NCI-H1048 (cell line): ENCODE data around the gene DRICH1.
"Not testable (repeated sequence)": the region's sequence is repeated elsewhere in the genome, so short reads cannot be mapped to it uniquely, and the experiment has no call there.

Experiments
- DNase-seq: peaks from one replicate; lab custom pipeline; 2025; lab: John Stamatoyannopoulos, UW

DRICH1 gene, protein sequence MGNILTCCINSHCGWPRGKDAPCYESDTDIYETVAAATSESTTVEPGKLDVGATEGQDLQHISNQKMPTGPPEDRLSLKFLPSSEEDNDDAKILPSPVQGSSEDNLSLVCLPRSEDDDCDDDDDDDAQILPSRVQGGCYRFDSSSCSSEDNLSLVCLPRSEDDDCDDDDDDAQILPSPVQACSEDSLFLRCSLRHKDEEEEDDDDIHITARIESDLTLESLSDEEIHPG

DNA sequence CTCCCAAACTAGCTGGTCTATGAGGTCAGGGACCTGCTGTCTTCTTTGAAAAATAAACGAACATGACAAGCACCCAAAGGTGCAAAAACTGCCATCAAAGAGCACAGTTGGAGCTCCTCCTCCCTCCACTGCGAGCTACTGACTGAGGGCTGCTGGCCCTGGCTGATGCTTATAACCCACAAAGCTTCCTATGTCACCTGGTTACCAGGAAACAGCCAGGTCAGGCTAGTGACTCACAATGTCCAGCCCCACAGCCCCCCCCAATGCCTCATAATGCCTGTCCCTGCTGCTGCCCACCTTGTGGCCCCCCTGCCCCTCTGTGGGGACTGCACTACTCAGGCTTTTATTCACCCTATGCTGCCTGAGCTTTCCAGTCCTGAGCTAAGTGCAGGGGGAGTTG is at the start of gene DRICH1:
TSS of gene DRICH1 (minus strand) at position 144 of the 400 bp plus-strand sequence. CDS start 298 bp downstream, outside the sequence.
- no peak for DNase-seq

DNA sequence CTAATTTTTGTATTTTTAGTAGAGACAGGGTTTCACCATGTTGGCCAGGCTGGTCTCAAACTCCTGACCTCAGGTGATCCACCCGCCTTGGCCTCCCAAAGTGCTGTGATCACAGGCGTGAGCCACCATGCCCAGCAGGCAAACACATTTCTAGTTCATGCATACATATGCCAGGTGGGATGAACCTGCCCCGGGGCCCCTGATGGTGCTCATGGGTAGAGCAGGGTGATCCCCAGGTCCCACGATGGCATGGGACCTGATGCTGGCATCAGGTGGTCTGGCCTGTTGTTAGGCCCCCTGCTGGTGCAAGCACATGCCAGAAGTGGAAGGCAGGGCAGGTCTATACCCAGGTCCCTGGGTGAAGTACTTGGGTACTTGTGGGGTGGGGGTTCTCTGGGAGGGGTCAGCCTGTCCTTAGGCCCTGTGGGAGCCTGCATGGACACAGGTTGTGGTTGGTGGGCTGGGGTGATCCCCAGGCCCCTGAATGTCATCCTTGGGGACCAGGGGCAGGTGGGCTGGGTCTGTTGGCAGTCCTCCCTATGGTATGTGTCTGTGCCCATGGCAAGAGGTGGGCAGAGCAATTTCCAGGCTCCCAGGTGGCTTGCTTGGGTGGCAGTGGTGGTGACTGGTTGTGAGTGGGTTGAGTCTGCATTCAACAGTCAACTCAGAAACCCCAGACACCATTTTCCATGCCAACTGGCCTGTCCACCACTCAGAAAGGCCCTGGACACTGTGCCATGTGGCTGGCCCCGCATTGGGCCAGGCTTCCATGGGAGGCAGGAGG is 49.1 kb upstream of the DRICH1 start:
- DNase-seq, result no peak

DNA sequence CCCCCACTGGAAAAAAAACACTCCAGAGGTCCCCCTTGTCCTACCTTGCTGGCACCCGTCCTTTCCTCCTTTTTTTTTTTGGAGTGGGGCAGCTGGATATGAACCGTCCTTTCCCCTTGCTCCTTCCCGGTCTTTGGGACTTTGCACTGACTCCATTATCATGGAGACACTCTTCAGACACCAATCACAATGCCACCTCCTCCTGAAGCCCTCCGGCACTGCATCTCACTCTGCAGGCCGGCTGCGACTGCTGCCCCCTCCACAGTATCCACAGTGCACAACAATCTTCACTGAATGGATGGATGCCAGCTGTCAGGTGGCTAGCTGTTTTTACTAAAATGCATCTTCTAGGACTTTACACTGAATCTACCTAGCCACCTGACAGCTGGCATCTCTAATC is 46.0 kb upstream of the DRICH1 start:
- DNase-seq, result no peak

DNA sequence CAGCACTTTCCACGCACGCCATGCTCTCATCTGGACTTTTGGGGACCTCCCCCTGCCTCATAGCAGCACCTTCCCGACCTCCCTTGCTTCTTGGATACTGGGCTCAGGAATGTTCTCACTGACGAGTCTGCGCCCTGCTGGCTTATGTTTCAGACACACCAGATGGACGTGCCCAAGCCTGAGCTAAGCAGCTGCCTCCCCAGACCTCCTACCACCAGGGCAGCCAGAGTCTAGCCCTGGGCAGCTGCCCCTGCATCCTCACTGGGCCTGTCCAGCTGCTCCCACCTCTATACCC is 45.5 kb upstream of the DRICH1 start:
- DNase-seq, result no peak

DNA sequence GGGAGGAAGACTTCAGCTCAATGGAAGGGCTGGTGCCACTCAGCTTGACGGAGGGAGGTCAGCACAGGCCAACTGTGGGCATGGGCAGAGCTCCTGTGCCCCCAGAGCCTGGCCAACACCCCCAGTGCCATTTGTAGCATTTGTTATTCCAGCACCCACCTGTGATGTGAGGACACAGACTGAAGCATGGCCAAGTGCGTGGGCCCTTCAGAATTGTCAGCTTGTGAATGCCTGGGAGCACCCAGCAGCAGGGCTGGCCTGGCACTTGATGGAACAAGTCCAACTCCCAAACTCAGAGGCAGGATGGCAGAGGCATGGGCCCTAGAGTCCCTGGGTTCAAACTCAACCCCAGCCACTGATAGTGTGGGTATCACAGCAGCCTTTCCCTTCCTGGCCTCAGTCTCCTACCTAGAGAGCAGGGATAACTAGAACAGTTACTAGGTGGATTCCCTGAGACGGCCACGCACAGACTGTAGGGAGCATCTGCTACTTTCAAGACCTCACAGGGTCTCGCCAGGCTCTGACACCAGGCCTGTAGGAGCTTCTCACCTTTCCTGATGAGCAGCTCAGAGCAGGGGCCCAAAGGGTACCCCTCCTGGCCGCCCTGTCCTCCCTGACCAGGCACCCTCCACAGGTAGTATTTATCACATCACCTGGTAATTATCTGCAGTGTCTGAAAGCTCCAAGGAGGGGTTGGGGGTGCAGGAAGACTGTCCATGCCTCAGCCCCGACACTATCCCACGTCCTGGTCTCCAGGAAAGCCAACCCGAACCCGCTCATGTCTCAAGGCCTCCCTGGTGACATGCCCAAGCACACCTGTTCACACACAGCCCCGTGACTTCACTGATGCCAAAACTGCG is 45.0 kb upstream of the DRICH1 start:
- not testable (repeated sequence) for DNase-seq

DNA sequence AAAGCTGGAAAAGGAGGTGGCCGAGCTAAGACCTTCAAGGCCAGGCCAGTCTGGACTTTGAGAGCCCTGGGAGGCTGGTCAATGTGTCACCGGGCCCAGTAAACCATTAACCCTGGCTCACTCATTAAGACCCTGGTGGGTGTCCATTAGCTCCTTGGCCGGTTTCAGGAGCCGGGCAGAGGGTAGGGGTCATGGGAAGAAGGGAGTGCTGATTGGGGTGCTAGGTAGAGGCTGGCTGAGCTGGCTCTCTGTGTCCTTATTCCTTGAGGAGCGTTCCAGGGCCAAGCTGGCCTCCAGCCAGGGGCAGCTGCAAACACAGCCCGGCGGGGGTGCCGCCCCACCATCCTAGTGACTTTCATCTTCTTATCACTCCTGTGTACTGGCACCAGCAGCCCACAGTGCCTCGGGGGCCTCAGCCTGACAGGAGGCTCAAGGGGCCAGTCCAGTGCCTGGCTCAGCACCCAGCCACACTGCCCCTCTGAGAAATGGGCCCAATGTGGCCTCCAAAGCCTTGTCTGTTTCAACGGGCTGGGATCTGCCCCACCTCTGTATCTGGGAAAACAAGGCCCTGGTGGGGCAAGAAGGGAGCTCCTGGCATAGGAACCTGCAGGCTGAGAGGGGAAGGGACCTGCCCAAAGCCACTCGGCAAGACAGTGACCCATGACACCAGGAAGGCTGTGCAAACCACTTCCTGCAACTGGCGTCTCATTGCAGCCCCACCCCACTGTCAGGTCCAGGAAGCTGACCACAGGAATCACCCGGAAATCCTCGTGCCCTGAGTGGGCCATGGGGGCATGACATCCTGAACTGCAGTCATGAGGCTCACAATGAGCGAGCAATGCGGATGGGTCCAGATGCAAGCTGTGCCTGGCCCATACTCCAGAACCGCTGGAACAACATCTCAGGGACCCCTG is 43.6 kb upstream of the DRICH1 start:
- DNase-seq, result no peak

DNA sequence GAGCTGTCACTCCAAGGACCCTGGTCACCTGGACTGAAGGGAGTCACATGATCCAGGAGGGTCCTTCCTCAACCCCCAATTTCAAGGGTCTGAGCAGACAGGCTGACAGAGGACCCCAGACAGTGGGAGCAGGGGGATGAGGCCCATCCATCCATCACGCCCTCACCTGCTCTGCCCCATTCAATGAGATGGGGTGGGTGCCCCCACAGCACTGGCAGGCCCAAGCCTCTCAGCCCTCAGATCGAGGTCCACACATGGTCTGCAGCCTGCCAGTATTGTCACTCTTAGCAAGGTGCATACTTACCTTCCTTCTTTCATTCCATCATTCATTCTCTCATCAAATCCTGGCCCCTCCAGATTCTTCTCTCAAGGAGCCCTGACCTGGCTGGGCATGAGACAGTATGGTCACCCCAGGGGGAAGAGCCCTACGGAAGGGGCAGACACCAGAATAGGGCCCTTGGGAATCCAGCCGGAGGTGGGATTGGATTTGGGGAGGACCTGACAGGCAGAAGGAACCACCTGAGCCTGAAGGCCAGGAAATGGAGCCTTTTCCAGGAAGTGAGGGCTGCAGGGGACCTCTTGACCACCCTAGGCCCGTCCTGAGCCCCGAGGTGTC is 42.9 kb upstream of the DRICH1 start:
- not testable (repeated sequence) for DNase-seq

DNA sequence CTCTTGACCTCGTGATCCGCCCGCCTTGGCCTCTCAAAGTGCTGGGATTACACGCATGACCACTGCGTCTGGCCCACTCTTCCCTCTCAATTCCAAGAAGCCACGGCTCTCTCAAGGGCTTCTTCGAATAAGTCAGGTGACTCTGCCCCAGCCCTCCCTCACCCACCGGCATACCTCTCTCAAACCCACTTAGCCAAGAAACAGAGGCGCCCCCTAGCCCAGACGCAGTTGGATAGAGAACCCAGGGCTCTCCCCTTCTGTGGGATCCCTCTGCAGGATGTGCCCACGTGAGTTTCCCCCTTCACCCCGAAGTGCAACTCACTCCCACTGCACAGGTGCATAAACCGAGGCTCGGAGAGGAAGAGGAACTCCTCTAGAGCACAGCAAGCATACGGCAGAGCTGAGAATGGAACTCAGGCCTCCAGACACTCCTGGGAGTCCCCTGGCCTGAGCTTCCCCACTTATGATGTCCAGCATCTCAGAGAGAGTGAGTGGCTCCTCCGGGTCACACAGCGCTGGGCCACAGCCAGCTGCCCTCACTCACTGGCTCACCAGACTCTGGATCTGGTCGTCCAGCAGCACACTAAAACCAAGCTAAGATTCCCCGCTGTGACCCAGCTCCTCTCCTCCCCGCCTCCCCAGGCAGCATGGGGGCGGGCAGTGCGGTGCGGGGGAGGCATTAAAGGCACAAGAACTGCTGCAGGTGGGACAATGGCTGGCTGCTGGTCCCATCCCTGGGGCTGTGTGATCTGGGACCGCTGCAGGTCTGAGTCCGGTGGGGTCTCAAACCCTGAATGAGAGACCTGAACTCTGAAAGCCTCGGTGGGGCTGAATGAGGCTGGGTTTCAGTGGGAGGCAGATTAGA is 41.9 kb upstream of the DRICH1 start:
- DNase-seq, result no peak

DNA sequence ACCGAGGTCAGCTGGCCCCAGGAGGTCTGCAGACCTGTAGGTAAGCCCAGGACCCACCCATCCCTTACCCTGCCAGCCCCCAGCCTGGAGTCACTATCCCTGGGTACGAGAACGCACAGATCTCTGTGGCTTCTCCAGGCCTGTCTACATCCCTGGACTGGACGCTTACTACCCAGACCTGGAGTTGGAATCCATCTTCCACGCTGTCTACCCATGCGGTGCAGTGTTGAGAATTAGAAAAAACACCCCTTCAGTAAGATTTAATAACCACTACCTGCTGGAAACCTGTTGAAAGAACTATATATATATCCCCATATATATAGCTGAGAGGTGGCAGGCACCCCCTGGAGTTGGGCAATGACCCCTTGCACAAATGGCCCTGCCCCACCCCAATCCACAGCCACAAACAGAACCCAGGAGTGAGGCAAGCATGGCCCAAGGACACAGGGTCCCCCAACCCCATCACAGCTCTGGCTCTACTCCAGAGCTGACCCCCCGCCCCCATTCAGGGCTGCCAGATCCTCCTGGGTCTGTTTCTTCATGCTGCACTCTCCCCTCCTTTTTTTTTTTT is 41.0 kb upstream of the DRICH1 start:
- DNase-seq, result no peak

DNA sequence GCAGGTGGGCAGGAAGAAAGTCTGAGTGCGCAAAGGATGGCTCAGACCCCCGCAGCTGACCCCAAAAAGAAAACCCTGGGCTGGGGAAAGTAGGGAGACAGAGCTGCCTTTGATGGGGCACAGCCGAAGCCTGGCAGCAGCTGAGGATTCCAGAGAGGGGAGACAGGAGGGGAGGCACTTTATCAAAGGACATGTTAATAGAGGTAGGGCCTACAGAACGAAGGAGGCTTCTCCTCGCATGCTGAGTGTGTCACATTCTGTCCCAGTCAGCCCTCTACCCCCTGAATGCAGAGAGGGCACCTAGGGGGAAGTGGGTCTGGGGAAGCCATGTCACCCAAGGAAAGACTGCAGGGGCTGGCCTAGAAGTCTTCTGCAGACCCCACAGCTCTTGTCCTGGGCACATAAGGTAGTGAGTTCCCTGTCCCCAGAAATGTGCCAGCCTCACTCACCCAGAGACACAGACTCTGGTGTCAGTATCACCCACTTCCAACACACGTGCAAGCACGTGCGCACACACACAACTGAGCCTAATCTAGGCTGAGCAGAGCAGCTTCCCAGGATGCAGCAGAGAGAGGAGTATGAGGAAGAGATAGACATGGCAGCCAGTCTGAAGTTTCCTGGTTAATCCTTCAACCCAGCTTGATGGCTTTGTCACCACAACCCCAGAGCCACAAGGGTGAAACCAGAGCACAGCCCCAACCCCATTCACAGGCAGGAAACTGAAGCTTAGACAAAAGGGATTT is 40.4 kb upstream of the DRICH1 start:
- DNase-seq, result not testable (repeated sequence)

DNA sequence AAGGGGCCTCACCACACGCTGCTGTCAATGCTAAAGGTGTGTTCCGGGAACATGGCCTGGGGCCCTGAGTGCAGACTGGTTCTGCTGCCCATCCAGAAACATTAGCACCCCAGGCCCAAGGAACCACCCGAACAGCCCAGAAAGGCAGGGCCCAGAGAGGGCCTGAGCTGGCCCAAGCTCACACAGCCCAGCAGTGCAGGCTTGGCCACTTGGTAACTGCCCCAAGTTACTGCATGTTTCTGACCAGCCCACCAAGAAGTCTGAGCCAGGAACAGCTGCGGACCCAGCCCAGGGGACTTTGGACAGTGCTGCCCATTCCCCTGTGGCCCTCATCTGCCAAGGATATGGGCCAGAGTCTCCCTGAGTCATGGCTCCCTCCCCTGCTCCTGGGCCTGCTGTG is 39.3 kb upstream of the DRICH1 start:
- not testable (repeated sequence) for DNase-seq

DNA sequence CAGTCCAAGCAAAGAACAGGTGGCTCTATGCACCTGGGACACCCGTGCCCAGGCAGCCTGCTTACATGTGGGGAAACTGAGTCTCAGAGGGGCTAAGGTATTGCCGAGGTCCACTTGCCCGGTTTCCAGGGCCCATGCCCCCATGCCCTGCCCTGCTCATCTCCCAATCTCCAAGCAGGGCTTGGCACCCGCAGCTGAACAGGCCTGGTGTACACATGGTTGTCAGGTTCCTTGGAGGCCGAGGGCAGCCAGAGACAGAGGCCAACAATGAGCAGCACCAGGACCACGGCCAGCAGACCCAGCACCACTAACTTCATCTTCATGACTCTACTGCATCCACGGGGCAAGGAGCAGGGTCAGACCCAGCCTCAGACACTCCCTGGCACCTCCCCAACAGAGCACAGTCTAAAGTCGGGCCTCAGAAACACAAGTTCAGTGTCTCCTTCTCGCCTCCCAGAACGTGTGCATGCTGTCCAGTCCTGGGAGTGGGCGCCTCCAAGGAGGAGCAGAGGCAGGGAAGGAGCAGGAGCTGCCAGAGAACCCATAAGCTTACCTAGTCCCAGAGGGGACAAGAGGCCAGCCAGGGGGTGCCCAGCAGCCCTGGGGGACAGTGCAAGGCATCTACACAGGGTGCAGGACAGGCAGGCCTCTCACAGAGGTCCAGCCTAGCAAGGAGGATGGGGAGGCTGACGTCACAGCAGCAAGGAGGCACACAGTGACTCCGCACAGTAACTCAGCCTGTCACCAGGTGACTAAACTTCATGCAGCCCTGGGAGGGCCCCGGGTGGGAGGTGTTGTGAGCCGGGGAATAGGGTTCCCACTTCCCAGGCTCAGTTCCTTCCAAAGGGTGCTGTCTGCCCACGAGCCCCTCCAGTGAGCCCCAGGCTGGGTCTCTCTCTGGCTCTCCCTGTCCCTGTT is 38.5 kb upstream of the DRICH1 start:
- no peak for DNase-seq

DNA sequence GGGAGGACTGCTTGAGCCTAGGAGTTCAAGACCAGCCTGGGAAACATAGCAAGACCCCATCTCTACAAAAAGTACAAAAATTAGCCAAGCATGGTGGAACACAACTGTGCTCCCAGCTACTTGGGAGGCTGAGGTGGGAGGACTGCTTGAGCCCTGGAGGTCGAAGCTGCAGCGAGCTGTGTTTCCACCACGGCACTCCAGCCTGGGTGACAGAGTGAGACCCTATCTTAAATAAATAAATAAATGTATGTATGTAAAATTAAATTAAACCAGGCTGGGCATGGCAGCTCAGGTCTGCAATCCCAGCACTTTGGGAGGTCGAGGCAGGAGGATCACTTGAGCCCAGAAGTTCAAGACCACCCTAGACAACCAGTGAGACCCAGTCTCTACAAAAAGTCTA is 28.3 kb upstream of the DRICH1 start:
- not testable (repeated sequence) for DNase-seq

DNA sequence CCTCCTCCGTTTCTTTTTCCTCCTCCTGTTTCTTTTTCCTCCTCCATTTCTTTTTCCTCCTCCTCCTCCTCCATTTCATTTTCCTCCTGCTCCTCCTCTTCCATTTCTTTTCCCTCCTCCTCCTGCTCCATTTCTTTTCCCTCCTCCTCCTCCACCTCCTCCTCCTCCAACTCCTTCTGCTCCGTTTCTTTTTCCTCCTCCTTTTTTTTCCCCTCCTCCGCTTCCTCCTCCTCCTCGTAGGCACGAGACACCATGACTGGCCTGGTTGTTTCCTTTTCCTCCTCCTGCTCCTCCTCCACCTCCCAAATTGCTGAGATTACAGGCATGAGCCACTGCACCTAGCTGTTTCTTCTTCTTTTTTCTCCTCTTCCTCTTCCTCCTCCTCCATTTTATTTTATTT is 25.6 kb upstream of the DRICH1 start:
- no peak for DNase-seq

DNA sequence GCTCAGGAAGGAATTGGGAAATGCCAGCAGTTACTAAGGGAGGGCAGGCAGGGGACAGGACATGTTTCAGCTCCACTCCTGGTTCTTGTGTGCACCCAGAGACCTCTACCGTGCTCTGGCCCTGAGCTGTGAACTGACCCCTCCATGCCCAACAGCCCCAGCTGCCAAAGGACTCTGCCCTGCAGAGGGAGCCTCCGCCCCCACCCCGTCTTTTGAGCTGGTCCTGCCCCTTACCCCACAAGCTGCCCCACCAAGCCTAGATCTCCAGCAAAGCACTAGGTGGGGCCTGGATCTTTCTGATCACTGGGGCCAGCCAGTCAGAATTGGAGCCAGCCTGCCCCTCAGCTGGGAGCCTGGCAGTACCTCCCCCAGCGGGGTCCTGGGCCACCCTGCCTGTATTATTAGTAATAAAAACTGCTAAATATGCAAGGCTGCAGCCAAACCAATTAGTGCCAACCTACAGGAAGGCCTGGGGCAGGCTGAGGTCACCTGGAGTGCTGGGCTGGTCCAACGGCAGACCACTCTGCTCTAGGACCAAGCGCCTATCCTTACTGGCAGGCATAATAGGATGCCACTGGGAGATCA is 23.9 kb upstream of the DRICH1 start:
- no peak for DNase-seq

DNA sequence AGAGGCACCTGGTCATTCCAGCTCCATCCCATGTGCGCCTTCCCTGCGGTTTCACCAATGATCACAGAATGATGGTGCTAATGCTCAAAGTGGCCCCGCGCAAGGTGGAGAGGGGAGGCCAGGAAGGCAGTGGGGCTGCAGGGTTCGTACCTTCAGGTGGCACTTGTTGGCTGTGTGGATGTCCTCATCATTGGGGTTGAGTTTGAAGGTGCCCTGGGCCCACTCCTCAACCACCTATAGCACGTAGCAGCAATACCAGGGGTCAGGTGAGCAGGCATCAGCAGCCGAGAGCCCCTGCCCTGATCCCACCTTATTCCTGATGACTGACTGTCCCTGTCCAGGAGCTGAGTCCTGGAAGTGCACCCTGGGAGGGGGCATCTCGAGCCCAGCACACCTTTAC is 20.6 kb upstream of the DRICH1 start:
- no peak for DNase-seq

DNA sequence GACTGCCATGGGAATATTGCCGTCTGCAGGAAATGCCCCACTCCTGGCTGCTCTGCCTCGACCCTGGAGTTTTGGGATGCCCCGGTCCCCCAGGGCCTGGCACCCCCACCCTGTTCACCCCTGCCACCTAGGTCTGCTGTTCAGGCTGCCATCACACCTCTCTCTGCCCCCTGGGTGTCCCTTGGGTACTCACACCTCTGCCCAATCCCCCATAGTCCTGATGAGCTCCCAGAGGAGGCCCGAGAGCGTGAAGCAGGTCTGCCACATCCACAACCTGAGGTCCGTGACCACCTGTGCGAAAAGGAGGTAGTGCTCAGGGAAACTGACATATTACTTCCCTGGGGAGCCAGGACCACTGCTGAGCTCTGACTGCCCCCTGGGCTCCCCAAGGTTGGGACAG is 20.2 kb upstream of the DRICH1 start:
- no peak for DNase-seq

DNA sequence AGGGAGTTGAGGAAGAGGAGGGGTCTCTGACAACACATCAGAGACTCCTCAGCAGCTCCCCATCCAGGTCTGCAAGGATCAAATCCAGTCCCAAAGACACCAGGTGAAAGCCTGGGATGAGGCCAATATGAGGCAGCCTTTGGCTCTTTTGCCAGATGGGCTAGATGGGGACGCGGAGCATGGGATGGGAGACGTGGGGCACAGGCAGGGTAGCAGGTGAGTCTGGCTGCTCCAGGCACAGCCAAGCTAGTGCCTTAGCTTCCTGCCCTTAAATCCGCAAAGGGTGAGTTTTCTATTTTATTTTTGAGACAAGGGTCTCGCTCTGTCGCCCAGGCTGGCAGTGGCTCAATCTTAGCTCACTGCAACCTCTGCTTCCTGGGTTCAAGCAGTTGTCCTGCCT is 19.6 kb upstream of the DRICH1 start:
- no peak for DNase-seq
